HG03060 (cell line): ENCODE data around the gene COL9A3.

Source experiments
- ATAC-seq: cut with Tn5 transposase; IDR thresholded peaks from one replicate; pipeline ENCODE4 v1.9.1; 2021; ENCODE audit warnings: low read depth, moderate number of reproducible peaks; ENCODE audit not compliant: unreplicated experiment

COL9A3 gene

DNA sequence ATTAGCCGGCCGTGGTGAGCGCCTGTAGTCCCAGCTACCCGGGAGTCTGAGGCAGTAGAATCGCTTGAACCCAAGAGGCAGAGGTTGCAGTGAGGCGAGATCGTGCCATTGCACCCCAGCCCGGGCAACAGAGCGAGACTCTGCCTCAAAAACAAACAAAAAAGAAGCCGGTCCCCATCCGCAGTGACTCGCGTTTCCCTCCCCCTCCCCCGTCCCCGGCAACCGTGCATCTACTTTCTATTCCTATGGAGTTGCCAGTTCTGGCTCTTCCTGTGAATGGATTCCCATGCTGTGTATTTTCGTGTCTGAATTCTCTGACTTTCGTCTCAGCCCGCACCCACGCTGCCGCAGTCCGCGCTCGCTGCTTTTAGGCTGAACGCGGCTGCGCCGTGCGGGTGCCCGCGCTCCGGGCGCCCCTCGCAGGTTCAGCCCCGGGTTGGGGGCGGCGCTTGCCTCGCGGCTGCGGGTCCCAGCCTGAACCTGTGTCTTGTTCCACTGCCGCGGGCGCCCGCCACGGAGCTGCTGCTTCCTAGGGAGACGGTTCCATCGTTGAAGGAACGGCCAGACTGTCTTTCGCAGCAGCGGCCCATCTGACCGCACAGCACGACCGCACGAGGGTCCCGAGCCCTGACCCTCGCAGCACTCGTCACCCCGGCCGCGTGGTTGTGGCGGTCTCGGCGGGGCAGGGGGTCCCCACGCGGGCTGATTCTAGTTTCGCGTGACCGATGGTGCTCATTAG is 21.7 kb upstream of the COL9A3 start:
- ATAC-seq, result no peak

DNA sequence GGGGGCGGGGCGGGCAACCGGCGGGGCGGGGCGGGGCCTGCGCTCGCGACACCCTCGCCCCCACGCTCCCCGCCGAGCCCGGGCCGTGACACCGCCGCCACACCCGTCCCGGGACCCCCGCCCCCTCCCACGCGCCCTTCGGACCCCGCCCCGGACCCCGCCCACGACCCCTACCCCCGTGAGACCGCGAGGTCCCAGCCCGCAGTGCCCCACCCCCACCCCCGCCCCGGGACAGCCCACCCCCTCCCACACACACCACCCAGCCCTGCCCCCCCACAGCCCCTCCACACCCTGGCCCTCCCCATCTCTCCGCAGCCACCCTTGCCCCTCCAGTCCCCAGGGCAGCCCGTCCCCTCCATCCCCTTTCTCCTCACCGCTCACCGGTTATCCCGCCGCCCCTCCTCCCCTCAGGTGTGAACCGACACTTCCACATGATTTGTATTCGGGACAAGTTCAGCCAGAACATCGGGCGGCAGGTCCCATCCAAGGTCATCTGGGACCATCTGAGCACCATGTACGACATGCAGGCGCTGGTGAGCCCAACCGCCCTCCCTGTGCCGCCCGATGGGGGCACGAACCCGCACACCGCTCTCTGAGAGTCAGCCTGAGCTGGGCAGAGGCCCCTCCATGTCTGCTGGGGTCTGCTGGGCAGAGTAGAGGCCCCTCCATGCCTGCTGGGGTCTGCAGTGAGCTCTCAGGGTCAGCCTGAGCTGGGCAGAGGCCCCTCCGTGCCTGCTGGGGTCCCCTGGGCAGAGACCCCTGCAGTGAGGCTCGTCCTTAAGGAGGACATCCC is 20.0 kb upstream of the COL9A3 start:
- ATAC-seq, result no peak

DNA sequence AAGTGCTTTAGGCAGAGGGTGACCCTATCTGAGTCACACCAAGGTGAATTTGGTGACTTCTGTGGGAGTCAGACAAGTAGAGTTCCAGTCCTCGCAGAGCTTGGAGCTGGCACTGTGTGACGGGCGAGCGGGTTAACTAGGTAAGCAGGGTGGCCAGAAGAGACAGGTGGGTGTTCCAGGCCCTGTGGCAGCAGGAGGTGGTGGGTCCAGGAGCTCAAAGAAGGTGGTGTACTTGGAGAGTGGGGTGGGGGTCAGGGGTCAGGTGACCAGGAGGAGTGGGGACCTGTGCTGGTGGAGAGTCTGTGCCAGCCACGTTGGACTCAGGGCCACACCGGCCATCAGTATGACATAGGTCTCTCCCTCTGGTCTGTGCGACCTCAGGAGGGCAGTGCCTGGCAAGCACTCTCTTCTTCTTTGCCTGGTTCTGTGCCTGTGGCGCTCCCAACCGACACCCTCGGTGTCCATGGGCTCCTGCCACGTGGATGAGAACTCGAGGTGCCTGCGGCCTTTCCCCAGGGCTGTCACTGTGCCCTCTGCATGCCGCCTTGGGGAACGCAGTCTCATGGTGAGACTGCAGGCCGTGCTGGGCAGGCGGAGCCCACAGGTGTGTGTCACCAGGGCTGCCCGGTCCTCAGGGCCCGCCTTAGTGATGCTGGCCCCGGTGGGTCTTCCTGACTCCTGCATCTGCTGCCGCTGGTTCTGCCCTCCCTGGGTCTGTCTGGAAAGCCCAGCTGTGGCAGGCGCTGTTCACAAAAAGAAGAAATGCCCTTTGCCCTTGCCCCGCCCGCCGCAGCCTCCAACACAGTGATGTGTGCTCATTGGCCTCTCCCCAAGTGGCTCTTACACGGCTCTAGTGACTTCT is 18.9 kb upstream of the COL9A3 start:
- no peak for ATAC-seq

DNA sequence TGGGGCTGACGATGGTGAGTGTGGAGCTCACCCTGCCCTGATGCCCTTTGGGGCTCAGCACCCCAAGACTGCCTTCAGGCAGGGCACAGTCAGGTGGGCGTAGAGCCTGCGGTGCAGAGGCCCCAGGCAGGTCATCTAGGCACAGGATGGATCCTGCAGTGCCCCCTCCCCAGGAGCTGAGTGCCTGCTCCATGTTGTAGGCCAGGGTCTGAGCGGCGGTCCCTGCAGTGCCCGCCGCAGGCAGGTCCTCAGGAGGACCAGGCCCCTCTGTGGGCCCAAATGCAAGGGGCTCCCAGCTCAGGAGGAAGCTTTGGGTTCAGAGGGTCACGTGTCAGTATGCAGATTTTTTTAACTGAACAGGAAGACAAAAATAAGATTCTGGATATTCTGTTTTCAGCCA is 17.8 kb upstream of the COL9A3 start:
- no peak for ATAC-seq

DNA sequence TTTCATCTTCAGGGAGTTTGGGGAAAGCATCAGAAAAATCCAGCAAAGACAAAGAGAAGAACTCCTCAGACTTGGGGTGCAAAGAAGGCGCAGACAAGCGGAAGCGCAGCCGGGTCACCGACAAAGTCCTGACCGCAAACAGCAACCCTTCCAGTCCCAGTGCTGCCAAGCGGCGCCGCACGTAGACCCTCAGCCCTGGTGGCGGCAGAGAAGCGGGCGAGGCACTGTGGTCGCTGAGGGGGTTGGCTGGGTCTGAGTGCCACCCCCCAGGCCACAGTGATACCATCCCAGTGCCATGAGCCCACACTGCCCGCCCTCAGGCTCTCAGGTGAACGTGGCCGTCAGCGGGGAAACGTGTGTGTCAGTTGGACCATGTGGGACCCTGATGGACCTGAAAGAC is 17.4 kb upstream of the COL9A3 start:
- no peak for ATAC-seq

DNA sequence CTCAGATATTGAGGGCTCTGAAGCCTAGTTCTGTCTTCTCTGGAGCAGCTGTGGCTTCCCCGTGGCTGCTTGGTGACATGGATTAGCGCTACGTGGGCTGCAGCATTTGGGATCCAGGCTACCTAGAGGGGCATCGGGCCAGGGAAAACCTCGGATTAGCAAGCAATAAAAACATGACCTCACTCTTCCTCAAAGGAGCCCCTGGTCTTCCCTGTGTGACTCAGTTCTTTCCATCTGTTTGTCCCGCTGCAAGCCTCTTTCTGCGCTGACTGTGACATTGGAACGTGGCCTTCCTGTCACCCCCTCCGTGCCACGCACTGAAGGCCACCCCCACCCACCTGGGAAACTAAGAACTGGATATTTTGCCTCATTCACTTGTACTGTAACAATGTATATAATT is 17.0 kb upstream of the COL9A3 start:
- ATAC-seq, result no peak

DNA sequence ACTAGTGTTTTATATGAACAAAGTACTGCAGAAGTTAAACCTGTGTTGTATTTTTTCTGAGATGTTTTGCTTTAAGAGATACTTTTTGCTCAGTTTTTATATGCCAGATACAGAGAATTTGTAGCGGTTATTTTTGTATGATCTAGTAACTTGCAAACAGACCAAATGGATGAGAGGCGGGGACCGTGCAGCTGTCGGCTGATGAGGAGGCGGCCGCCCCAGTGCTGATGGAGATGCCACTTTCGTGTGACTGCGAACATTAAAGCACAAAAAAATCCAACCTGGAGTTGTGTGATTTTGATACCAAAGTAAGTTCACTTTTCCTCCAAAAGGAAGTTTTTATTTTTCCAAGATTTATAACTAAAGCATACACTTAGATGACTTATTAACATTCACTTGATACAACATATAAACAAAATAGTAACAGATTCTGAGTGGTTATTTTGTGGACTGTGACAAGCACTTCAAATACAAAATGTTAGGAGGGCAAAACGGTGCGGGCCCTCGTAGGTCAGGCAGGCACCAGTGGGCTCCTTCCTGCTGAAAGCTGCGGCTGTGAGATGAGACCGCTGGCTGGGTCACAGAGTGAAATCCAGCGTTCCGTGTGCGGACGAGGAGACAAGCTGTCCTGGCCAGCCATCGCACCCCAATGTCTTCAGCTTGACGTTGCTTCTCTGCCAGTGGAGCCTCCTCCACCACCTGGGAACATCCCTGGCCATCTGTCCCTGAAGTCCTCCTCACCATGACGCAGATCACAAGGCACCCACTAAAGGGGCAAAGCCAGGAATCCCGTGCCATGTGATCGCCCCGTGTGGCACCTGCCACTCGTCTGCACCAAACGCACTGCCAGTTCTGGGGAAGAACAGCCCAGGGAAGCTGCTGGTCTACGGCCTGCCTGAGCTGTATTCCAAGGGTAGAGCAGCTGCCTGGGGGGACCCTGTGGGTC is 16.3 kb upstream of the COL9A3 start:
- ATAC-seq, result no peak

DNA sequence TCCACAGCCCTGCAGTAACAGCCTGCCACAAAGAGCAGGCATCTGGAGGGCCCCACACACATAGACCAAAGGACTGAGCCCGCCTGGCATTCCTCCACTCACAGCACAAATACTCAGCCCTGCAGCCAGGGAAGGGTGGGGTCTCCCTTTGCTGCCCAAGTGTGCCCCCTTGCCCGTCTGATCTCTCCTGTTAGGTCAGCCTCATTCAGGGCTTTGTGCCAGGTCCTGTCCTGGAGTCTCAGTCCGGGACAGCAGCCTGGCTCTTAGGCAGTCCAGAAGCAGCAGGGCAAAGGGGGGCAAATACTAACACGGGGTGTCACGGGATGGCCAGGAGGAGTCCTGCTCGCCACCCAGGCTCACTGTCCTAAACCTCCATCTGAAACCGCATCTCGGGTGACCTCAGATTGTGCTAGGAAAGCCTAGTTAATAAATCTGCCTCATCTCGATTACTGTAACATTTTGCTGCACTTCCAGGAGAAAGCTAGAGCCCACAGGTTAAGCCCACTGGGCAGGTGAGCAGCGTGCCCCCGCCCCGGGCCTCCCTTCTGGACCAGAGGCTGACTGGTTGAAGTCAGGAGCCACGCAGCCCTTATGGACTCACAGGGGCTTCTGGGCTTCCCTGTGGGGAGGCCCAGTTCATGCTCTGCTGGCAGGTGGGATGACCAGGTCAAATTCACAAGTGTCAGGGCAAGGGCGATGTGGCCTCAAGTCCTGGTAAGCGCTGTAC is 15.4 kb upstream of the COL9A3 start:
- ATAC-seq, result no peak

DNA sequence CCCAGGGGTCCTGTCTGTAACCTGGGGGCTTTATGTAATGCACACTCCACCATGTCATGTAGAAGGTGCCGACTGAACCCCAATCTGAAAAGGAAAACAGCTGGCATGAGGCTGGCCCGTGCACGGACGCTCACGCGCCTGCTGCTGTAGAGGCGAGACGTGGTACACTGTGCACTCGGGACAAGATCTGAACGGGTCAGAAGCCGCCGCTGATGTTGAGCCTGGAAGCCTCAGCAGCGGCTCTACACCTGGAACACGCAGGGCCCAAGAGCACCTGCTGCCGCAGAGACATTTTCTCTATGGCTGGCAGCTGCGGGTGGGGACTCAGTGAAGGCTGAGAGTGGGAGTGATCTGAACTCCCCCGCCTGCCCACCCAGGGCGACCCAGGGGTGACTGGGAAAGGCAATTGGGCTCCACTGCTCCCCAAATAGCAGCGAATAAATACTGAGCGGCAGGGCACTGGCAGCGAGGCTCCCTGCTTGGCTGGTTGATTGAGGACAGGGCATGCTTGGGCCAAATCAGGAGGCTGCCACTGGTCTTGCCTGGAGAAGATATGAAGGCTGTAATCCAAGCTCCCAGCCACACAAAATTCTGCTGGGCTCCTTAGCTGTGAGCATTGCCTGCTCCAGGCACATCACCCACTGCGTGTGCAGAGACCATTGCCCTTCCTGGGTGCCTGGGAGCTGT is 14.7 kb upstream of the COL9A3 start:
- no peak for ATAC-seq

DNA sequence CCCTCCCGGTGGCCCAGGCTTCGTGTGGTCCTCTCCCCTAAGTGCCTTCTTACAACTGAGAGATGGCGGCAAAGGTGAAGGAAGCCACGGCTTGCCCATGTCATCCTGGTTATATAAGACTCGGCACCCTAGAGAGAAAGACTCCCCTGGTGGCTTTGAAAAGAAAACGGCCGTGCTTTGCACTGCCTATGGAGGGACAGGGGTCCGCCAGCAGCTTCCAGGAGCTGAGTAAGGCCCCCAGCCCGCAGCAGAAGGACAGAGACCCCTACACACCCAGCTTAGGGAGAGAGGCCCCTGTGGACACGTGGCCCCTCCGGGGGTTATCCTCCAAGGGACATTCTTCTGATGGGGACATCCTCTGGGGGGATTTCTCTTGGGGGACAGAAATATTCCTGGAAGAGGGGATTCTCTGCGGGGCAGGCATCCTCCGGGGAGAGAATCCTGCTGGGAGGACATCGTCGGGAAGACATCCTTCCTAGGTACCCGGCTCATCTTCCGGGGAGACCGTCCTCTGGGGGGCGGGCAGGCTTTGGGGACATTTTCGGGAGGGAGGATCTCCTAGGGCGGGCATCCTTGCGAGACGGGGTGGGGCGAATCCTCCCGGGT is 12.7 kb upstream of the COL9A3 start:
- no peak for ATAC-seq

DNA sequence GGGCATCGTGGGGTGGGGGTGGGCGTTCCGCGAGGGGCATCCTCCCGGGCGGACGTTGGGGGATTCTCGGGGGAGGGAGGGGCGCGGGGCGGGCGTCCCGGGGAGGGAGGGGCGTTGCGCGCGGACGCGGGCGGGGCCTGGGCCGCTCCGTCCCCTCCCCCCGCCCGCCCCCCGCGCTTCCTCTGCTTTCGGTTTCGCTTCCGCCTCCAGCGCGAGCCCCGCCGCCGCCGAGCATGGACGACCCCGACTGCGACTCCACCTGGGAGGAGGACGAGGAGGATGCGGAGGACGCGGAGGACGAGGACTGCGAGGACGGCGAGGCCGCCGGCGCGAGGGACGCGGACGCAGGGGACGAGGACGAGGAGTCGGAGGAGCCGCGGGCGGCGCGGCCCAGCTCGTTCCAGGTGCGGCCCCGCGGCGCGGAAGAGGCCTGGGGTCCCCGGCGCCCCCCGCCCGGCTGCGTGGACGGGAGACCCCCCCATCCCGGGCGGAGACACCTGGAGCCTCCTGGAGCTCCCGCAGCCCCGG is 12.2 kb upstream of the COL9A3 start, which contains the start of gene OGFR:
Gene OGFR (plus strand): TSS at position 209 of the 528 bp plus-strand sequence. CDS start 25 bp downstream, at position 234.
- no peak for ATAC-seq

DNA sequence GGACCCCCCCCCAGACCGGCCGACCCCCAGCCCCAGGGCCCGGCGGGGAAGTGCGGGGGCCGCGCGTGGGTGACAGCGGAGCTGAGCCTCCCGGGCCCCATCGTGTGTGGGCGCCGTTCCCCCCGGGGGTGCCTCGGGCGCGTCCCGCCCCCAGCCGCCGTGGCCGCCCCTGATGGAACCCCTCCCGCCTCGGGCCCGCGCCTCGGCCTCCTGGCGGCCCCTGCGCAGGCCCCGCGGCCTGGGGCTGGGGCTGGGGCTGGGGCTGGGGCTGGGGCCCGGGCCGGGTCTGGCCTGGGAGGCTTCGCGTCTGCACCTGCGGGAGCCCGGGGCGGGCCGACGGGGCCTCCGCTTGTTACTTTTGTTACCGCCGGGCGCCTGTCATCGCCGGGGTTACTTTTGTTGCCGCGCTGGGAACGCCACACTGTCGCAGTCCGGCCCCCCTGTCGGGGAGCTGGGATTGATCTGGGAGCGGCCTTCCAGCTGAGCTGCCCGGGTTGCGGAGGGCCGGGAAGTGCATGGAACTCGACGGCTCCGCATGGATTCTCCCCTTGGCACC is 11.6 kb upstream of the COL9A3 start:
- no peak for ATAC-seq

DNA sequence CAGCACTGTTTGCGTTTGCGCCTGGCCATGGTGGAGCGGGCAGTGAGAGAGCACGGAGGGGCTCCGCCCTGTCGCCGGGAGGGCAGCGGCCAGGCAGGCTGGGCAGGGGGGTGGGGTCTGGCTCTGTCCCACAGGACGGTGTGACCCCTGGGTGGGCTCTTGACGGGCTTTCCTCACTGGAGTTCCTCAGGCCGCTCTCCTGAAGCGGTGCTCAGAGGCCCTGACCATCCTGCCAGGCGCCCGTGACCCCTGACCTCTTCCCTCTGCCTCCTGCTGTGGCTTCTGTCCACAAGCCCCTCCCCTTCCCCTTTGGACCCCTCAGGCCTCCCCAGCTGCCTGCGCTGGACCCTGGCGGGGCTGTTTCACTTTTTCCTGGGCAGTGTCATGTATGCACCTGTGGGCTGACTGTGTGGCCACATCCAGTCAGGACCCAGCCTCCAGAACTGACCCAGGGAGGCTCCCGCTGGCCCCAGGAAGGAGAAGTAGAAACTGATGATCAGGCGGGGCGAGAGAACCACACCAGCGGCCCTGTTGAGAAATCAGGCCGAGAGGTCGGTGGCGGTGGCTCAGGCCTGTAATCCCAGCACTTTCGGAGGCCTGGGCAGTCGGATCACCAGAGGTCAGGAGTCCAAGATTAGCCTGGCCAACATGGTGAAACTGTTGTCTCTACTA is 11.0 kb upstream of the COL9A3 start:
- ATAC-seq, result no peak

DNA sequence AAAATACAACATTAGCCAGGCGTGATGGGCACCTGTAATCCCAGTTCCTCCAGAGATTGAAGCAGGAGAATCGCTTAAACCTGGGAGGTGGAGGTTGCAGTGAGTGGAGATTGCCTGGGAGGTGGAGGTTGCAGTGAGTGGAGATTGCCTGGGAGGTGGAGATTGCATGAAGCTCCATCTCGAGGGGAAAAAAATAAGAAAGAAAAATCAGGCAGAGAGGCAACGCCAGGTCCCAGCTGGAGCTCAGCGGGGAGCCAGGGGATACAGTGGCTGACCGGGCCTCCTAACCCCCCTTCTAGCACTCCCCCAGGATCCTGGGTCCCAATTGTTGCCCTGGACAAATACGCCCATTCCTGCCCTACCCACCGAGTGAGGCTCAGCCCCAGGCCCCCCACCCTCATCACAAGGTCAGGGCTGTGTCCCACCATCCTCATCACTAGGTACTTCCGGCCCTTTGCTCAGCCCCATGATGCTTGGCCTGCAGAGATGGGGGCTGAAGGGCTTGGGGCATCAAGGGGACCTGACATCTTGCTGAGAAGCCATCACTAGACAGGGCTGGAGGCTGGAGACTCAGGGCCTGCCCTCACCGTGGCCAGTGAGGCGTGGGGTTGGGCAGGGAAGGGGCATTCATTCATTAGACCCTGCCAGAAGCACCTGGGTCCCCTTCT is 10.3 kb upstream of the COL9A3 start:
- ATAC-seq, result no peak

DNA sequence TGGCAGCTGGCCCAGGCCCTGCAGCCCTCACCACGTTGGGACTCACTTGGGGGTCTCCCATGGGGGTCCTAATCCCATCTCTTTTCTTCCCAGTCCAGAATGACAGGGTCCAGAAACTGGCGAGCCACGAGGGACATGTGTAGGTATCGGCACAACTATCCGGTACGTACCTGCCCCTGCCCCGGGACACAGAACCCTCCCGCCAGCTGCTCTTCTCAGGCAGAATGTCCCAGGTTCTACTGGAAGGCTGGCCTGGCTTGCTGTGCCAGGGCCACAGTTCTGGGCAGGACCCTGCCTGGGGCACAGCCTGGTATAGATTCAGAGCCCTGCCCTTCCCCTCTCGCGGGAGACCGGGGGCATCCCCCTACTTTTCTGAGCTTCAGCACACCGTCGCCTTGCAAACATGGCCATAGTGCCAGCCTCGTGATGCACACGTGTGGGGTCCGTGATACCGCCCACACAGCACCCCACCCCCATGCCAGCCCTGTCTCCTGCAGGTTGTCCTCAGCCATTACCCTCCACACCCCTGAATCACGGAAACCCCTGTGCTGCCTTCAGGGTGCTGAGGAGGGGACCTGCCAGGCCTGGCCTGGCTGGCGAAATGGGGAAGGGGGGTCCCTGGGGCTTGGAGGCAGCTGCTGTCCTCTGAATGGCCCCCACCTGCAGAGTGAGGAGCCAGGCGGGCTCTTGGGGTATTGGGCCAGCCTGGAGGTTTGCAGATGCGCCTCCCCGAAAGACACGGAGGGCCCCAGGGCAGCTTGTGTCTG is 9.2 kb upstream of the COL9A3 start:
- no peak for ATAC-seq
